Ureter (tissue), 1 donor: ENCODE results near the gene NUDT22. TPM values are rescaled to one million over a fixed set of nuclear protein-coding genes. Genes with fewer than 3 reads are reported as not detected.
"Not testable (repeated sequence)": the region's sequence is repeated elsewhere in the genome, so short reads cannot be mapped to it uniquely, and the experiment has no call there.

Experiments used
- DNase-seq: peaks from one replicate; pipeline ENCODE4 v3.0.0-alpha.2; 2020; ENCODE audit warnings: low spot score
- total RNA-seq: library from RNA; stranded (reverse); gene quantifications from one replicate; pipeline ENCODE4 v1.2.4, GENCODE V29; 2023
- donor health status: DM: yes; HTN: yes; CAD: no.

Gene NUDT22
- total RNA-seq, 1 donor from 2014 or later = 82.7 TPM

DNA sequence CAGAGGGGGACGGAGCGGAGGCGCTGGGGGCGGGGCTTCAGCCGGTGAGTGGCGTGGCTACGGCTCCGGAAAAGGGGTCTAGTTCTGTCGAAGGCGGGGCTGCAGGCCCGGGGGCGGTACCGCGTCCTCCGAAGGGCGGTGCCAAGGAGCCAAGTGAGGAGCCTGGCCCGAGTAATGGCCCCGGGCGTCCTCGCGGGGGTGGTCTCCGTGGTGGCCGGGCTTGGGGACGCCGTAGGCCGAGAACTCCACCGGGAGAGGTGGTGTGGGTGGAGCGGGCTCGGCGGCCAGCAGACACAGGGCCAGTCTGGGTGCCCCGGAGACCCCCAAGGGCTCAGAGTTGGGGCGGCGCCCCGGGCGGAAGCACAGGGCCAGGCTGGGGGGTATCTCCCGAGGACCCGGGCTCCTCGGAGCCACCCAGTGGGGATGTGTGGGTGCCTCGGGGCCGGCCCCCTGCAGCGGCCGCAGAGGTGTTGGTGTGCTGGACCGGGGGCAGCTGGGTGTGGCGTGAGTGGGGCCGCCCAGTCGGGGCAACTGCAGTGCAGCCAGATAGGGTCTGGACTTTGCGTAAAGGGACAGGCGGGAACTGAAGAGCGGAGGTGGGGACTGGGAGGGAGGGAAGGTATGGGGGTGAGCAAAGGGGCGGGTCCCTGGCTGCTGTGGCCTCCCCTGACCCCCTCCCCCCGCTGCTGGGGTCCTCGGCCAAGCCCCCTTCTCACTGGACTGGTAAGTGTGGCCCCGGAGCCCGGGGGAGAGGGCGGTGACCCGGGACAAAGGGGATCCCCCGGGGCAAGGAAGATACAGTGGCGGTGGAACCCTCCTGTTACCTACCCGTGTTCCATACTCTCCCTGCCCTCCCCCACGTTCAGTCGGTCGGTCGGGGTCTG, 15.7 kb downstream of the NUDT22 start:
- no peak for DNase-seq

DNA sequence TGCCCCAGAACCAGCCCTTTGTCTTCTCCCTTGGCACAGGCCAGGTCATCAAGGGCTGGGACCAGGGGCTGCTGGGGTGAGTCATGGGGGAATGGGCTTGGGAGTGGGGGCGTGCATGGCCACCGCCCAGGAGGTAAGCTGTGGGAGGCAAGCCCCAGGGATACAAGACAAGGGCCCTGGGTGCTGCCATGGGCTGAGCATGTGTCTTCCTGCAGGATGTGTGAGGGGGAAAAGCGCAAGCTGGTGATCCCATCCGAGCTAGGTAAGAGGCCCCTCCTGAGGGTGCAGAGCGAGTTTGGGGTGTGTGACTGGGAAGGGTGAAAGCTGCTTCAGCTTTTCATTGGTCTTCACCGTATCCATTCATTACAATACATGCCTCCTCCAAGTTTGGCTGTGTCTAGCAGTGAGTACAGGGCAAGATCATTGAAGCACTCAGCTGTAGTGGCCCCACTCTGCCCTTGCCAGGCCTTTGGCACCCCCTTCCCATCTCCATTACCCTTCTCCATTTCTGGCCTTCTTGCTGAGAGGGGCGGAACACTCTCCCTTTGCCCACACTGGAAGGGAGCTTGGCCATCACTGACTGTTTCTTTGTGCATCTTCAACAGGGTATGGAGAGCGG, 17.3 kb downstream of the NUDT22 start:
- no peak for DNase-seq

DNA sequence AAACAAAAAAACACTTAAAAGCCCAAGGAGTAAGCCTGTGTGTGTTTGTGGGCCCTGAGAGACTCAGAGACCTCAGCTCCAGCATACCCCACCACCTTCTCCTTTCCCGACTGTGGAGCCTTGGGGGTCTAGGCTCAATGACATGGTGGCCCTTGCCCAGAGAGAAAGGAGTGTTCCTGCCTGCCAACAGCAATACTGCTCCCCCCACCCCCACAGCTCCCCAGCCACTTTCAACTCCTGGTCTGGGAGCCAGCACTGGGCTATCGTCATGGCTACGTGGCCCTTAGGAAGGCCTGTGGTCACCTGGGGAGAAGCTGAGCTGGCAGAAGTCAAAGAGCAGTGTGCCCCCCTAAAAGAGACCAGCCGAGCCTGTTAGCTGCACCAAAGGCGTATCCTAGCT, 18.0 kb downstream of the NUDT22 start:
- DNase-seq = no peak

DNA sequence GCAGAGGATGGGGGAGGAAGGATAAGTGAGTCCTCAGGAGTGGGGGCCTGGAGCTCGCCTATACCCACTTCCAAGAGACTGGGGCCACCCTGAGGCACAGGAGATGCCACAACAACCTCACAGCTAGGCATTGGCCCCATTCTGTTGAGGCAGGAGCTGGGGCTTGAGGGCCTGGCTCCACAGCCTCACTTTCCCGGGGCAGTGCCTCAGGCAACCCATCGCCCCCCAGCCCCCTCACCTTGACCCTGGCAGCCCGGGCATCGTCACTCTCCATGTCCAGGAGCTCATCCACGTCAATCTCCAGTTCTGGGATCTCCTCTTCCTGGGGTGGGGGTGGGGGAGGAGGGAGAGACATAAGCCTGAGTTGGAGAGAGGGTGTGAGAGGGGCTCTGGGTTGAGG, 18.9 kb downstream of the NUDT22 start:
- no peak for DNase-seq

DNA sequence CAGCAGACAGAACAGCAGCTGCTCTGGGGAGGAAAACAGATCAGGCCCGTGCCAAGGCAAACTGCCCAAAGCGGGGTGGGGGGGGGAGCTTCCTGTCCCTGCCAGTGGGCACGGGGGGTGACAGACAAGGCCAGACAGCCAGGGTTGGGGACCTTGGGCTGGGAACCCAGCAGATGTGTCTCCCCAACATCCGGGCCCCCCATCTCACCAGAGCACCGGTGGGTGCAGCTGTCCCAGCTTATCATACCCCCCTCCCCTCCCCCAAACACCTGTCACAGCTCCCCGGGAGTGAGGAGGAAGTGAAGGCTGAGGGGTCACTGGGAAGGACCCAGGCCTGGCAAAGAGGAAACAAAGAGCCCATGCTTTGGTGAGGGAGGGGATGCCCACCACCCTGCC, 19.3 kb downstream of the NUDT22 start:
- no peak for DNase-seq

DNA sequence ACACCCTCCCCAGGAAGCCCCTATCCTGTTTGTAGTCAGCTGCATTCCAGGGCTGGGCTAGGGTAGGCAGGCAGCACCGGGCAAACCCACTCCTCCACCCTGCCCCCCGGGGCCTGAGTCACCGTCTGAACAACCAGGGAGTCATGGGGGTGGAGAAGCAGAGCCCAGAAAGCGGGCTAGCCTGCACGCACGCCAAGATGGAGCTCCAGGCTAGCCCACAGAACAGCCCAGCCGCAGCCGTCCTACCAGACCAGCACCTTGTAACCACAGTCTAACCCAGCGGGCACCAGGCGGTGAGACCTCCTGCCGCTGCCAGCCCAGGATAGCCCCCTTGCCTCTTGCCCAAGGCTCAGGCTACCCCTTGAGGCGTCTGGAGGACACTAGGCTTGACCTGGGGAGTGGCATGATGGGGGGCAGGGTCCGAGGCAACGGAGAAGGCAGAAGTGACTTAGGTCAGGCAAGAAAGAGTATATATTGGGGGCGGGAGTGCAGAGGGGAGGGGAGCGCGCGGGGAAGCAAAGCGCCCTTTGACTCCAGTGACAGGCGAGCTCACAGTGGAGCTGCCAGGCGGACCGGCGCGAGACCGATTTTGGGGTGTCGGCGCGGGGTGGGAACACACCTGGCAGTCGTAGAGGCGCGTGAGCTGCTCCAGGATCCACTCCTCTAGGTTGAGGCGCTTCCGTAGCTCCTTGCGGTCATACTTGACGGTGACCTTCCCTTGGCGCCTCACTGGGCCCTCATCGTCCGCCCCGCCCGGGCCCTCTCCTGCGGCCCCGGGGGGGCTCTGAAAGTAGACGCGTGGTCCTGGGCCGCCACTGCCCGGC, 19.9 kb downstream of the NUDT22 start:
- peak; percentile 90 for DNase-seq

DNA sequence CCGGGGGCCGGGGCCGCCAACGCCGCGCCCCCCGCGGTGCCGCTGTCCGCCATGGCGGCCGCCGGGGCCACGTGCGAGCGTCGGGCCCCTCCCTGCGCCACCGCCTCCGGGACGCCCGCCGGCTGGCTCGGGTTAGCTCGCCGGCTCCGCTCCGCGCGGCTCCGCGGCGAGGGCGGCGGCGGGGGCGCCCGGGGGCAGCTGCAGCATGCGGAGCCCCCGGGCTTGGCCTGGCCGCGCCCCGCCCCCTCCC, 20.5 kb downstream of the NUDT22 start:
- DNase-seq = not testable (repeated sequence)

DNA sequence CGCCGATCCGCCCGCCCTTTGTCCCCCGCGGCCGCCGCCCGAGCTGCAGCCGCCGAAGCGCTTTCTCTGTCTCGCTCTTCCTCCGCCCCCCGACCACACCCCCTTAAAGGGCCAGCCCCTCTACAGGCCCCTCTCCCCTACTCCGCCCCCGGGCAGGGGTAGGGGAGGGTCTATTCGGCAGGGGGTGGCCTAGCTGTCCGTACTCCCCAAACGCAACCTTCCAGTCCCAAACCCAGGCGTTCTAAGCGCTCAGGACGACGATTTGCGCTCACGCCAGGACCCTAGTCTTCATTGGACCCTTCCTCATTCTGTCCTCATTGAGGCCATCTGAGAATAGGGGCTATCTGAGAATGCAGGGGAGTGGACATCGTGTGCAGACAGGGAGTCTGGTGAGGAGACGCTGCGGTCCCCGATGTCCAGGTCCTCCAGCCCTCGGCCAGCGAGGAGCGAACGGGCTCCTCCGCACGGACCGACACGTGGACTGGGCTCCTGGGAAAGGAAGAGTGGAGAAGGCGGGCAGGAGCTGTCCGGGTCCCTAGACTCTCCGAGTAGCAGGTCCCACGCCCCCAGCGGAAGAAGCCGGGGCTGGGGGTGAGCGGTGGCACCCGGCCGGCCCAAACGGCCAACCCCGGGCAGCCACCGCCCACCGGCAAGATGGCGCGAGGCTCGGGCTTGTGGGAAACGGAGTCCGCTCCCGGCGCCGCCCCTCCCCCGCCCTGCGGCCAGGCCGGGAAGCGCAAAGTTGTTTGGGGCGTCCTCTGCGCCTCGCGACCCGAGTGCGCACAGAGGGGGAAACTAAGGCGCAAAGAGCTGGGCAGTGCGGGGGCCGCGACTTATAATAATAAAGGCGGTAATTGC, 21.0 kb downstream of the NUDT22 start, which contains the start of gene PPP1R14B:
Gene PPP1R14B (minus strand): TSS at position 73 of the 858 bp plus-strand sequence. CDS start 270 bp downstream, outside the sequence.
- DNase-seq = peak; percentile 88

DNA sequence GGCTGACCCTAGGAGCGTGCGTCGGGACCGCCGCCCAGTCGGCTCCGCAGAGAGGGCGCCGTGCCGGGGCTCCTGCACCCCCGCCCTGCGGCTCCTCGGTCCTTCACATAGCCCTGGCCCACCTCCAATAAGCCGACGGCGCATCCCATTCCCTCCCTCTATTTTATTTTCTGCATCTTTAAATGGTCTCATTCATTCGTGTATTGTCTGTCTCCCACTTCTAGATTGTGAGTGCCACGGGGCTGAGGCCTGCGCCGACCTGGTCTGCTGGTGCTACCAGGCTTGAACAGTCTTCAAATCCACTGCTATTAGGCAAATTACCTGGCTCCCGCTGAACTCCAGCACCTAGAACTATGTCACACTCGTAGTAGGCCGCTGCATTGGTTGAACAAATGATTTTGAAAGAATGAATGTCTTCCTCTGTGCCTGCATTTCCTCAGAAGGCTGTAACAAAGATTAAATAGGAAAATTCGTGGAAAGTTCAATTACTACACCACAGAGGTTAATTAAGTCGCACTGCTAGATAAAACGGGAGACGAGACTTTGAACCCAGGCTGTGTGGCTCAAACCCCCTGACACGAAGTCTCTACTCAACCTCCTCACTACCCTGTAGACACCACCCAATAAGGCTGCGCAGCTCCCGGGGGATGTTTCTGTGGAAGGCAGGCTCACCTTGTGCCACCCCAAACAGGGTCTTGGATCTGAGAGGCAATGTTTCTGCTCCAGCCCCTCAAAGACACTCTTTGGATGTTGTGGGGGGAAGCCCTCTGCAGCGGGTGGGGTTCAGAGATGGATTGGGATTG, 21.9 kb downstream of the NUDT22 start:
- DNase-seq = no peak

DNA sequence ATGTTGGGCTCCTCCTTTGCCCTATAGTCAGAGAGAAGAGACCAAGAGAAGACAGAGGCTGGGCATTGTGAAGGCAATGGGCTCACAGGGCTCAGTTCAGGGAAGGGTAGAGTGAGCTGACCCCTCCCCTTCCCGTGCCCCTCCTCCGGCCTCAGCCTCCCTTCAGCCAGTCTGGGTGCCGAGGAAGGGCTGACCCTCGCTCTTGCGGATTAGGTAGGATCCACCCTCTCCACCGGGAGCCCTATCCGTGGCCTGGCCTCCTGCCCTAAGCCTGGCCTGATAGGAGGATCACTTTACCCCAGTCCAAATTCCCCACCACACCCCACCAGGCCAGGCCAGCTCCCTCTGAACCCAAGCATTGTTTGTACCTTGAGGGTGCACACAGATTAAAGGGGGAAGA, 22.5 kb downstream of the NUDT22 start:
- DNase-seq = no peak

DNA sequence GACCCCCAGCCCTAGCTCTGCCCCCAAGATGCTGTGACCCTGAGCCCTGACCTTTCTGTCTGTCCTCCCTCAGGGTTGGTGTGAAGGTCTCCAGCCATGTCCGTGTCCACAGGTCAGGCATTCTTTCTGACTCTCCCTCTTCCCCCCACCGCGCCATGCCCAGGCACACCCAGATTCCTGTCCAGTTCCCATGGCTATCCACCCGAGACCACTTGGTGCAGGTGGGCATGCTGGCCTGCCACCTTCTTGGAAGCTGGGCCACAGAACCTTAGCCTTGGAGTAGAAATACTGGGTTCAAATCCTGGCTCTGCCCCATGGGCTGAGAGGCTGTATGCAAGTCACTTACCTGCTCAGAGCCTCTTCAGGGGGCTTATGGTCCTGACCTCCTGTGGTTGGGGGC, 23.0 kb downstream of the NUDT22 start:
- no peak for DNase-seq

DNA sequence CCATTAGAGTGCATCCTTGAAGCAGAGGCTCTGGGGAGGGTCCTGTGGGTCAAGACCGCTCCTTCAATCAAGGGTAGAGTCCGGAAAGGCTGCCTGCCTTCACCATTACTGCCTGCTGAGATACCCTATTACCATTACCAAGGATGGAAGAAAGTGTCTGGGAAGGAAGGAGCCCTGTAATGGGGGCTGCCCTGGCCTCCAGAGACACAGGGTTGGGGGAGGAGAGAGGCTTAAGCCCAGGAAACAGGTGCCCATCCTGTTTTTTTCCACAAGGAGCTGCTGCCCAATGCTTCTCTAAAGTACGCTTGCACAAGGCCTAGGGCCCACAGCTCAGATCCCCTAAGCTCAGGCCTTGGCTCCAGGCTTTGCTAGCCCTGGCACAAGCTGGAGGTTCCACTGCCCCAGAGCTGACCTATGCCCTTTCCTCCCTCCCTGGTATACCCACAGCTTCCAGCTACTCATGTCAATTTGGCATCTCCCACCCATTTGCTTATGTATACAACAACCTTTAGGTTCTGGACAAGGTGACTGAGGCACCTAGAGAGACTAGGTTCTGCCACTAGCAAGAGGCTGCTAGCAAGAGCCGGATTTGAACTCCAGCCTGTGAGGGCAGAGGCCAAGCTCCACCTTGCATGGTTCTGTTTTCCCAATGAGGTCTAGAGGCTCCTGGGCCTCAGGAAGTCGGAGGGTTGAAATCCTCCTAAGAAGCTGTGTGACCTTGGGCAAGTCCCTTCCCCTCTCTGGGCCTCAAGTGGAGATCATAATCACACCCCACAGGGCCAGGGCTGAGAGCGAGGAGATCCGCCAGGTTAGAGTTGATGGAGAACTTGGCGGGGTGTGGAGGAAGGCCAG, 23.7 kb downstream of the NUDT22 start:
- DNase-seq = no peak

DNA sequence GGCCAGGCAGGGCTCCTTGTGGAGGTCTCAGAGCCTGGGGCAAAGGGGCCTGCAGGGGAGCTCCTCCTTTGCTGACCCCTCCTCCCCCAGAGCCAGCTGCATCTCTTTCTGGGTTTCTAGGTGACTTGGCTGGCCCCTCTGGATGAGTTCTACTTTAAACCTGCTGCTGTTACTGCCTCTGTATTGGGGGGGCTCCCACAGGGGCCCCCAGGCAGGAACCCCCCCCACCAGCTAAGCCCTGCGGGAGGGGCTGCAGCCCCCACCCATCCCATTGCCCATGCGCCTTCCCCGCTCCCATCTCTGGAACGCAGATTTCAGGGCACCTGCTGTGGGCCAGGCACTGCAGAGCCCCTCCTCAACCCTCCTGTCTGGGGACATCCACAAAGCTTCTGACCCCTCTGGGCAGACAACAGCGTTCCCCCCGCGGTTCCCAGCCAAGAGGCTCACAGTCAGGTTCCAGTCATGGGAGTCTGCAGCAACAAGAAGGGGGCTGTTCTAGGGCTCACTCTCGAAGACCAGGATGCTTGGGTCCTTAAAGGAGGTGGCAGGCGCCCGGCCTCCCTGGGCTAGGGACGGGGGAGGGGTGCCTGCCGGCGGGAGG, 24.4 kb downstream of the NUDT22 start:
- no peak for DNase-seq

DNA sequence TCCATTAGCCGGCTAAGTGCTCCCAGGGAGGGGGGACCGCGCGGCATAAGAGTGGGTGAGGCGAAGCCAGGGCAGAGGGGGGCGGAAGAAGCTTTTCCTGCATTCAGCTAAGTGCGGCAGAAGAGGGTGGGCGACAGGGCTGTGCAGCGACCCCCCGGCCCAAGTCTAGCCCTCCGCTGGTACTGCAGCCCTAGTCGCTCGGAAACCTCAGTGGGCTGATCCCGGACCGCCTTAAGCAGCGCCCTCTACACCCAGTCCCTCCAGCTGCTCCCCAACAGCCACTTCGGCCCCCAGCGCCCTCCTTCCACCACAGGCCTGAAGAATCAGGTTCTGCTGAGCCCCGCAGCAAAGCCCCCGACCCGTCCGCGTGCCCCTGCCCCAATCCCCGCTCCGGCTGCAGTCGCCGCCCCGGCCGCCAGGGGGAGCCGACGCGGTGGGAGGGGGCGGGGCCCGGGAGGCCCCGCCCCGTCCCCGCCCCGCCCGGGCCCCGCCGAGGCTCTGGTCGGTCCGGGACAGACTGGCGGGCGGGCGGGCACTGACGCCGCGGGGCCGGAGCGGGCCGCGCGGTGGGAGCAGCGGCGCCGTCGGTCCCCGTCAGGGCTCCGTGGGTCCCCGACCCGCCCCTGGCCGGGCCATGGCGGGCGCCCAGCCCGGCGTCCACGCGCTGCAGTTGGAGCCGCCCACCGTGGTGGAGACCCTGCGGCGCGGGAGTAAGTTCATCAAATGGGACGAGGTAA, 25.1 kb downstream of the NUDT22 start, which contains the start of gene PLCB3:
Gene PLCB3 (plus strand): TSS at position 515 of the 737 bp plus-strand sequence. CDS start 120 bp downstream, at position 635.
- DNase-seq = no peak

DNA sequence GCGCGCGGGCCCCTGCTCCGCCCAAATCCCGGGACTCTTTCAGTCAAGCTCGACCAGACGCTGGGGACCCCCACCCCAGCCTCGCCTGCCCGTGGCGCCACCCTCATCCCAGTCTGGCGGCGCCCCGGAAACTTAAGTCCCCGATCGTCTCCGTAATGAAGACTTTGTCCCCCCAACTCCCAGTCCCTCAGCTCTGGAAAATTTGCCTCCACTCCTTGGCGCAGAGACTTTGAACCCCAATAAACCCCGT, 25.6 kb downstream of the NUDT22 start:
- no peak for DNase-seq

DNA sequence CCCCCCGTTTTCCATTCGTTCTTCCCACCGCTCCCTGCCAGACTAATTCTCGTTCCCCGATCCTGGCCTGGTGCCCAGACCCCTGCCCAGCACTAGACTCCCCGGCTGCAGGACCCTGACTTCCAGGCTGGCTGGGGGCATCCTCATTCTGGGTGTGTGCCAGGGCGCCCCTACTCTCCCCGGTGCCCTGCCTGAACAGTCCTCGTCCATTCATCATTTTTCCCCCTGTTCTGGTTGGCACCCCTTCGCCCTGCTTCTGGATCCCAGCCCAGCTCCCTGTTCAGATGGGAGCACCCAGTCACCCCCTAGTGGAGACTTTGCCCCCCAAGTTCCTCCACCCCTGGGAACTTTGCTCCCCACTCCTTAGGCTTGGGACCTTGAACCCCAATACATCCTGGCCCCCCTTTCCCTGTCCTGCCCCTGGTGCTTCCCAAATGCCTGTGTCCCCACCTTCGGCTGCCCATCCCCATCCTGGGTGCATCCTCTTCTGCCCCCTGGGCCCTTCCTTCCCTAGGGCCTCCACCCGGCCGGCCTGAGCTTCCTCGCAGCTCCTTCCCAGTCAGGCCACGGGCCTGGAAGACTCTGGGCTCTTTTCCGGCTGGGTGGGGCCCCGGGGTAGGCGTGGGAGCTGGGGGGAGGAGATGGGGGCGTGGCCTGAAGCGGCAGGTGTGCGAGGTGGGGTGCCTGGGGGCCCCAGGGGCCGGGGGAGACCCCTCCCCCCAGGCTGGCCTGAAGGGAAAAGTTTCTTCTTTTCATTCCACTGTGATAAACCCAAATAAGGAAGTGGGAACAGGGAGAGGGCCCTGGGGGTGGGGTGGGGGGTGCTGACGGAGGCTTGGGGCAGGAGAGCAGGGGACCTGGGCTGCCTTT, 26.2 kb downstream of the NUDT22 start:
- DNase-seq = no peak

DNA sequence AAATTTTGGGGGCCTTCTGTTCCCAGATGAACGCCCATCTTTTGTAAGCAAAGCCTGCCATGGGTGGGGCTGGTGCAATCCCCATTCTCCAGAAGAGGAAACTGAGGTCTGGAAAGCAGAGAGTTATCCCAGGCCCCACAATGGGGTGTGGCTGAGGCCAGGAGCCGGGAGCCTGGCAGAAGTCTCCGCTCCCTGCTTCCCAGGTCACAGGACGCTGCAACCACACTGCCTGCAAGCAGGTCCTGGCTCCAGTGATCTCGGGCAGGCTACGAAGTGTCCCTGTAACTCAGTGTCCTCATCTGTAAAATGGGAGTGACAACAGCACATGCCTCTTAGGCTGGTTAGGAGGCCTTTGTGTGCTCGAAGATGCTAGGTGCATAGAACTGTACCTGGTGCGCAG, 27.0 kb downstream of the NUDT22 start:
- no peak for DNase-seq

DNA sequence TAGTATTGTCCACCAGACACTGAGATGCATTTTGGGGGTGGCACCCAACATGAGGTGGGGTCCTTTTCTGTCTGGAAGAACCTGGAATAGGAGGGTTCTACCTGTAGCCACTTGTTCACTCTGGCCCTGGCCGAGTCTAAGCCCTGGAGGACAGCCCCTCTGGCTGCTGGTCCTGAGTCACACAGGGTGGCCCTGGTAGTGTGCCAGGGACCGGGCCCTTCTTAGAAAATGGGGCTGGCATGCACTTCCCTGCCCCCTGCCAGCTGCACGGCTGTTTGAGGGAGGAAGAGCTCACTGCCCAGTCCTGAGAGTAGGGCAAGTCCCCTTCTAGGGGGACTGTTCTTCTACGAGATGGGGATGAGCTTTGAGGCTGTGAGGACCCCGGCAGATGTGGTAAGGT, 27.4 kb downstream of the NUDT22 start:
- DNase-seq = no peak
